GM19324 (cell line): ENCODE data around the gene CDRT4.
"Not testable (repeated sequence)": the region's sequence is repeated elsewhere in the genome, so short reads cannot be mapped to it uniquely, and the experiment has no call there.

Experiments used
- ATAC-seq: cut with Tn5 transposase; IDR thresholded peaks from one replicate; pipeline ENCODE4 v1.9.1; 2021; ENCODE audit warnings: mild to moderate bottlenecking, moderate library complexity; ENCODE audit not compliant: unreplicated experiment, low FRiP score

Gene CDRT4

DNA sequence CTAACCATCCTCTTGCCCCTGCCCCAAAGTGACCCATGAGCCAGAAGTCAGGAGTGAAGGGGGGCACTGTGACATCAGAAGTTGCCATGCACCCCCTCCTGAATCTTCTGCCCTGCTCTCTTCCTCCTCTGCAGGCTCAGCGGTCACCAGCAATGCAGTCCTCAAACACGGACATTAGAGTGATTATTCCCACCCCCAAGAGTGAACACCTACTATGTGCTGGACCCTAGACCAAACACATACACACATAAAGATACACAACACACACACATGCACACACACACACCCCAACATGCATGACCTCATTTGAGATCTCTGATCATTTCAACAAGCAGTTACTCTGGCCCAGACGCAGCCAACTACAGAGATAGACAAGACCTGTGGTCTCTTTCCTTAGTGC, at the start of gene CDRT4:
Gene CDRT4 (minus strand): TSS at position 30 of the 400 bp plus-strand sequence. CDS start 27,383 bp downstream, outside the sequence.
- no peak for ATAC-seq

- ATAC-seq = no peak
Measured at GRCh38 chr17:15516150-15516549, 48.7 kb upstream of the CDRT4 start.

GRCh38 chr17:15514469-15514868, 47.0 kb upstream of the CDRT4 start:
- no peak for ATAC-seq

- no peak for ATAC-seq
Measured at GRCh38 chr17:15513856-15514459, 46.5 kb upstream of the CDRT4 start.

- ATAC-seq = no peak
Measured at GRCh38 chr17:15513058-15513791, 45.8 kb upstream of the CDRT4 start.

GRCh38 chr17:15512071-15512709, 44.8 kb upstream of the CDRT4 start:
- ATAC-seq = no peak

DNA sequence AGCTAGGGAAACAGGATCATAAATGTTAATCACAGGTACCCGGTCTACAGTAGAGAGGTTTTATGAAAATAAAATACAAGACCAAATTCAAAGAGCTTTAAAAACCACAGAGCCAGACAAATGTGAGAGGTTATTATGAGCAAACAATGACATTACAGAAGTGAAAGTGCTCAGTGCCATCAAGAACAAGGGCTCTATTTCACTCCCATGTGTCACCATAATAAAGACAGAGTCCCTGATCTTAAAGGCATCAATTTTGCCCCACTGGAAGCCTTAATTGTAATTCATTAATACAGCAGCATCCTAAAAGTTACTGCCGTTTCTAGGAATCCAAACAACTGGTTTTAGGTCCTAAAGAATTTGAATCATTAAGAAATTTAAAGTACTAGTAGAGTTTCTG, 43.7 kb upstream of the CDRT4 start:
- no peak for ATAC-seq

DNA sequence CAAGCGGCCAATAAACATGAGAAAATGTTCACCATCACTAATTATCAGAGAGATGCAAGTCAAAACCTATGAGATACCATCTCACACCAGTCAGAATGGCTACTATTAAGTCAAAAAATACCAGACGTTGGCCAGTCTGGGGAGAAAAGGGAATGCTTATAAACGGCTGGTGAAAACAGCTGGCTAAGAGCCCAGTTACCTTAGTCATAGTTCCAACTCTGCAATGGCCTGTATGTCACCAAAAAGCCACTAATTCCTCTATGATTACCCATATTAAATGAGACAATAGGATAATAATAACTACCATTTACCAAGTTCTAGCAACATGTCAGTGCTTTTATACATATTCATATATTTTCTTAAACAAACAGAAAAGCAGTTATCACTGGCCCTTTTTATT, 42.9 kb upstream of the CDRT4 start:
- no peak for ATAC-seq

DNA sequence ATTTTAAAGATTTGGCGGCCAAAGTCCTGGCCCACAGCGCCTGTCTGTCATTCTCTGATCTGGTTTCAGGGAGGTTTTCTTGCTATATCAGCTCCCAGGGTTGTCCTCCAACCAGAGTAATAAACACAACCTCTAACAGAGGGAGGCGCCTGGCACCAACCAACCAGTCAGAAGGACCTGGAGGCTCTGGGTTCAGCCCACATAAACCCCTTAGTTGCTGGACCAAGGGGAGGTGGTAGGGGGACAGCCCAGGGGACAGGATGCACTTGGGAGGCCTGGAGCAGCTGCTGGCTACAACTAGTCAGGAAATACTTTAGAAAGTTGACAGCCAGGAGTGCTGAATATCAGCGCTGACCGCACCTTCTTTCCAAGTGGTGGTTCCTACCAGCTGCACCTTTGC, 41.7 kb upstream of the CDRT4 start:
- no peak for ATAC-seq

GRCh38 chr17:15508466-15508865, 41.0 kb upstream of the CDRT4 start:
- no peak for ATAC-seq

DNA sequence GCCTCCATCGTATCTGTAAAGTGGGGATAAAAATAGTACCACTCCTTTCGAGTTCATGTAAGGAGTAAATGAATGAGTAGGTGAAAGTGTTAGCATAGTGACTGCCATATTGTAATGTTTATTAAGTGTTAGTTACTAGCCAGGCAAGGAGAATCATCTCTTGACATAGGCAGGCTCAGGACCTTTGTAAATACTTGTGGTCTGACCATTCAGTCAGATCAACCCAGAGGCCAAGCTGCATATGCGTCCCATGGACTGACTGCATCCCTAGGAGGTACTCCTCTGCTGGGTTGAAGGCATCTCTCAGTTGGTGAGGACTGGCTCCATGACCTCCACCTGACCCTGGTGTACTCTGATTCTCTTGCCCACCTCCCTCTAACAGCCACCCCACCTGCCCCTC, 40.5 kb upstream of the CDRT4 start:
- no peak for ATAC-seq

- no peak for ATAC-seq
Measured at GRCh38 chr17:15507001-15507400, 39.6 kb upstream of the CDRT4 start.

GRCh38 chr17:15505708-15506107, 38.3 kb upstream of the CDRT4 start:
- not testable (repeated sequence) for ATAC-seq

- no peak for ATAC-seq
Measured at GRCh38 chr17:15503731-15504130, 36.3 kb upstream of the CDRT4 start.

- ATAC-seq = peak; percentile 76
Measured at GRCh38 chr17:15502369-15503112, 35.1 kb upstream of the CDRT4 start.

- ATAC-seq = no peak
Measured at GRCh38 chr17:15501793-15502192, 34.4 kb upstream of the CDRT4 start.

GRCh38 chr17:15501282-15501681, 33.9 kb upstream of the CDRT4 start:
- no peak for ATAC-seq

- ATAC-seq = no peak
Measured at GRCh38 chr17:15498107-15498506, 30.7 kb upstream of the CDRT4 start.

GRCh38 chr17:15496735-15497670, 29.6 kb upstream of the CDRT4 start:
- ATAC-seq = no peak

DNA sequence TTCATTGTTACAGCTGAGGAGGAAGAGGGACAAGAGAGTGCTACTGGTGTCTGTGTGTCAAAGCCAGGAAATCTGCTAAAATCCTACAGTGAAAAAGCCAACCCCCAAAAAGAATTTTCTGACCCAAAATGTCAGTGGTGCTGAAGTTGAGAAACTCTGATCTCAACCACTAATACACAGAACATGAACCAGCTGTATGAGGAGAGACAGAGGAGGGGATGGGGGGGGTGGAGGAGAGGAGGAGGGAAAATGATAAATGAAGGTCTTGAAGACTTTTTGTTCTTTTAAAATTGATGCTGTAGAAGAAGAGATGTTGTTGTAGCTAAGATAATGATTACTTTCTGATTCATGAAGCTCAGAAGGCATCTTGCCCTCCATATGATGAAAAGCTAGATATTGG, 27.4 kb upstream of the CDRT4 start:
- ATAC-seq = no peak
